CD4-positive, alpha-beta T cell treated with Interleukin-4 for 1 hour (primary cell): Measurements from ENCODE around the gene IGSF3.

ENCODE experiments used
- DNase-seq, 2 donors: peaks; one replicate each; pipeline ENCODE4 v3.0.0-alpha.2; 2020 to 2022

The IGSF3 gene

DNA sequence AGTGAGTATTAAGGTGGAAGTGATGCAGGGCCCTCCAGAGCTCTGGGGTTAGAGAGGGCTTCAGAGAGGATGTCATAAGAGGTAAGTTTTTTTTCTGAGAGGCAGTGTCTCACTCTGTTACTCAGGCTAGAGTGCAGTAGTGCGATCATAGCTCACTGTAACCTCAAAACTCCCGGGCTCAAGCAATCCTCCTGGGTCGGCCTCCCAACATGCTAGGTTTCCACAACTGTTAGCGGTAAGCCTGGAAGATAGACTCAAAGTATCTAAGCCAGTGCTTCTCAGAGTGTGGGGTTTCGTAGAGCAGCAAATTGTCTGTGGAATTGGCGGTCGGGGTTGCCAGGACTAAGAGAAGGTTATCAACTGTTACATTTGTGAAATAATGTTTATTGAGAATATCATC, 18.6 kb upstream of the IGSF3 start:
- DNase-seq = no peak

DNA sequence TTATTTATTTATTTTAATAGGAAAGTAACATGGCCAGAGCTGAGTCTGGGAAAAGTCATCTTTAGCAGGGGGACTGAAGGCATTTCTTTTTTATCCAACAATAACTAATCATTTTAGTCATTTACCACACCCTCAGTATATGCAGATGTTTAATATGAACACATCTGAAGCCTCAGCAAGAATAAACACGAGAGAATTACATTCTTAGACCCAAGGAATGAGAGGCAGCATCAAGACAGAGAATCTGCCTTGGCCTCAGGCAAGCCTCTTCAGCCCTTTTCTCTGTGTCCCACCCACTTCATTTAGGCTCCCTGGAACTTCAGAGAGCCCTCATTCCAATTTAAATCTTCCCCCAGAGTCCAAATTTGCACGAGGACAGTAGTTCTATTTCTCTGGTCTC, 17.0 kb upstream of the IGSF3 start:
- no peak for DNase-seq

DNA sequence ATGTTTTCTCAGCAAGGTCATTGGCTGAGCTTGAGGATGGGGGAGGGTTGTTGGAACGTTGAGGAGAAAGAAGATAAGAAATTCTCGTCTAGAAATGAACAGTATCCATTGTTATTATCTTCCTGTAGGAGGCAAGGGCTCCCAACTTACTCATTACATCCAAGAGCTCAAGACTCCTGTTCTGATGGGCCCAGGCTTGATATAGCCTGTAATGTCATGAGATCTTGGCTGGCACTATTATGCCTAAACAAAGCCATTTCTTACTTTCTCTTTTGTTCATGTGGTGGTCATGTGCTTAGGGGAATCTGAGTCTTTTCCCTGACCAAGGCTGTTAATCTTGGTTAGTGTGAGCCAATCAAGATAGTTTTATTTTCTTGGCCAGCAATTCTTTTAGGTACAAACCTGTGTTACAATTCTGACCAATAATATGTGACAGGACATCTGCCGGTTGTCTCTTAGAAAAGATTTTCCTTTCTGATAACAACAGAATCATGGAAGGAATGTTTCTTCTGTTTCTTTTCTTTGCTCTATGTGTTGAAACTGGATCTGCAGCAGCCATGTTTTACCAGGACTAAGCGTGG, 15.2 kb upstream of the IGSF3 start:
- no peak for DNase-seq

DNA sequence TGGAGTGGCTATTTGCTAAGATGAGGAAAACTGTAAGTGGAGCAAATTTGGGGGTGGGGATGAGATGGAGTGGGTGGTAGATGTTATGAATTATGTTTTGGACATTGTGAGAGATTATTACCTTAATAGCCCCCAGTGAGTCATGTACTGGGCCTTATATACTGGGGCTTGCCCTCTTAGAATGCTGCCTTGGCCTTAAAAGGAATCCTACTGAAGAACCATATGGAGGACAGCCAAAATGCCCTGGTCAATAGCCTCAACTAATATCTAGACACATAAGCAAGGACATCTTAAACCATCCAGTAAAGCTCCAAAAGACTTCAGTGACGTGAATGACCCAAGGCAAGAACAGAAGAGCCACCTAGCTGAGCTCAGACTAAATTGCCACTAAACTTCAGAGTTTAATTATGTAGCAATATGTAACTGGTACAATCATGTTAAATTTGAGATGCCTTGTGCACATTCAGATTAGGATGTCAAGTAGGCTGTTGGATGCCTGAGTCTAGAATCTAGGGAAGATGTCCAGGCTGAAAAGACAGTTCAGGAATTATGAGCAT, 13.9 kb upstream of the IGSF3 start:
- DNase-seq = no peak

DNA sequence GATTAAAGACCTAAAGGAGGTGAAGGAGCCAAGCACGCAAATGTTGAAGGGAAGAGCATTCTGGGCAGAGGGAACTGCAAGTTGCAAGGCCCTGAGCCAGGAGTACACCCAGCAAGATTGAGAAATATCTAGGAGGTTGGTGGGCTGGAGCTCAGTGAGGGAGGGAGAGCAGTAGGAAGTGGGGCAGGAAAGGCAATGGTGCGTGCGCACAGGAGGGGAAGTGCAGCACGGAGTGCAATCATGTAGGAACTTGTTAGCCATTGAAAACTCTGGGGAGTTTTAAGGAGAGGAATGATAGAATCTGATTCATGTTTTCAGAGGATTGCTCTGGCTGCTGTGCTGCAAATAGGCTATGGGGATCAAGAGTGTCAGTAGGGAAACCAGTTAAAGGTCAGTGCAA, 13.2 kb upstream of the IGSF3 start:
- DNase-seq = no peak

DNA sequence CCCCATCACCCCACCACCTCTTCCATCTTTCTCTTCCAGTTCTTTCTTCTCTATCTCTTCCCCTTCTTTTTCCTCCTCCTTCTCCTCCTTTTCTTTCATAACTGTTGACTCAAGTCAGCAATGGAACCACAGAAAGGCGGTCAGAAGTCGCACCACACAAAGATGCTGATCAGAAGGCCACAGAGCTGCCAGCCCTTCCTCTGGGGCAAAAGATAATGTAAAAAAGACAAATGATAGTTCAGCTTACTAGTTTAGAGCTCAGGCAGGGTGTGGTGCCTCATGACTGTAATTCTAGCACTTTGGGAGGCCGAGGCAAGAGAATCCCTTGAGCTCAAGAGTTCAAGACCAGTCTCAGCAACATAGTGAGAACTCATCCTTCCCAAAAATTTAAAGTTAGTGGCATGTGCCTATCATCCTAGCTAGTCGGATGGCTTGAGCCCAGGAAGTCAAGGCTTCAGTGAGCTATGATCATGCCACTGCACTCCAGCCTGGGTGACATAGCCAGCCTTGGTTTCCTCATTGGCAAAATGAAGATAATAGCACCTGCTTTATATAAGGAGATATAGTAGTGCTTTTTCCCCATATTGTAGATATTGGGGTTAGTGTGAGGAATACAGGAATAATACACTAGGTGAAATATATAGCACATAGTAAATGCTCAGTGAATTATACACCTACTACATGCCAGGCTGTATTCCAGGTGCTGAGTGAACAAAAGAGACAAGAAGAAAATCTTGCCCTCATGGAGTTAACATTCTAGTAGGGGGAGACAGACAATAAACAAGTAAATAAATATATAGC, 12.5 kb upstream of the IGSF3 start:
- no peak for DNase-seq

DNA sequence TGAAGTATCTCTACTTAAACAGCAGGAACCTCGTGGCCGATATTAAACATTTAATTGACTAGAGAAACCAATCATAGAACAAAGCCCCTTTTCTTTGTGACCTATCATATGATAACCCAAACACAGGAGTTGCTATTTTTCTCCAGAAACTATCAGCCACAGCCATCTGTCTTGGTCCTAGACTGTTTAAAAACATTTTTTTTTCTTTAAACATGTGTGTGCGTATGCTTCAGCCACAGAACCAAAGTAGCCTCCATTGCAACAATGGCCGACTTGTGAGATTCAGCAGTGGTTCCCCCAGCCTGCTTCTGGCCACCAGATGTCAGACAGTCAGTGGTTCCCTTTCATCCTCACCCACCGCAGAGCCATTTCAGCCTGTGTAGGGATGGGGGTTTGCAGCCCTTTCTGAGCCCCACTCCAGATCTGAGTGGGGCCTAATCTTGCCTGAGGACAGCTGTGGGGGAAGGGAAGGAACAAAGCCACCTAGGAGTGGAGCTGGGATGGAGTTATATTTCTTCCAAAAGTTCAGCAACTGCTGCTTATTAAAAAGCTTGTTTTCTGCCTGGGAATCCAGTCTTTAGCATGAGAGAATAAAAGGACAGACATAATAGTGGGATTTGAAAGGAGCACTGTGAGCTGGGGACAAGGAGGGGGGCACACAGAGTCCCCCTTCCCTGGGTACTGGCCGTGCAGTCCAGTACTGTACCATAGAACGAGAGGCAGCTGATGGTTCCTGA, 11.7 kb upstream of the IGSF3 start:
- DNase-seq = no peak

DNA sequence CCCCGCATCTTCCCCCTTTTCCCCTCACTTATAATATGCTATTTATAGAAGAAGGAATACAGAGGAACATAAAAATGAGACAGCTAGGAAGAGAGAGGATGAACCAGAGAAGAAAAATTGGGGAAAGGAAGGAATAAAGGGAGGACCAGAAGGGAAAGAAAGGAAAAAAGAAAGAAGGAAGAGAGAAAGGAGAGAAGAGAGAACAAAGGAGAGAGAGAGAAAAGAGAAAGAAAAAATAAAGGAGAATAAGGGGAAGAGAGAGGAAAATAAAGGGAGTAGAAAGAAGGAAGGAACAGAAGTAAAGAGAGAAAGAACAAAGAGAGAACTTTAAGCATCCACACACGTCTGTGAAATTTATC, 11.2 kb upstream of the IGSF3 start:
- DNase-seq = no peak

DNA sequence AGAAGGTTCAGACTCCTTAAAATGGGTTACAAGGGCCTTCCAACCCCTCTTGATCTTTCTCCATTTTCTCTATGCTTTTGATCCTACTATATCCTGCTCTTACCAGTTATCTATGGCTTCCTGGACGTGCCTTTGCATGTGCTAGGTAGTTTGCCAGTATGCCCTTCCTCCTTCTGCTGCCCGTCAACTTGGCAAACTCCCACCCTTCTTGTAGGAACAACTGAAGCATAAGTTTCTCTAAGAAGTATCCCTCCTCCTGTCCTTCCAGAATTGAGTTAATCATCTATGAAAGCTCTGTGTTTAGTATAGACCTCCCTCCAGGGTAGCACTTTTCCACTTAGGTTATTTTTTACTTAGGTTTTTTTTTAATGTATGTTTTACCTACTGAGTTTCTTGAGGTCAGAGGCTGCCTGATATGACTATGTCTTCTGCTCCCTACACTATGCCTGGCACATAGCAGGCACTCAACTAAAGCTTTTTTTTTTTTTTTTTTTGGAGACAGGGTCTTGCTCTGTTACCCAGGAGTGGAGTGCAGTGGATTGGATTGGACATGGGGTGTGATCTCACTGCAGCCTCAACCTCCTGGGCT, 10.0 kb upstream of the IGSF3 start:
- DNase-seq = no peak

DNA sequence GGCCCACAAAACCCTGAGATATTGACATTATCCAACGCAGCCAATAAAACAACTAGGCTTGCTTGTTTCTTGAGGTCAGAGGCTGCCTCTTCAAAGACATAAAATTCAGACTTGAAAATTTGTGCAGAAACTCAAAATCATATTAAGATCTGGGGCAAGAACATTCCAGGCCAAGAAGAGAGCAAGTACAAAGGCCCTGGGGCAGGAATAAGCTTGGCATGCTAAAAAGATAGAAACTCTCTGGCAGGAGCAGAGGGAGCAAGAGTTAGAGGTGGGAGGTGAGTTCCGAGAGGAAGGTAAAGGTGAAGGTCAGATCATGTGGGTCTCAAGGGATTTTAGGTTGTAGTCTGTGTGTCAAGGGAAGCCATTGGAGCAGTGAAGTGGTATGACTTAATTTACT, 8.8 kb upstream of the IGSF3 start:
- DNase-seq = no peak

DNA sequence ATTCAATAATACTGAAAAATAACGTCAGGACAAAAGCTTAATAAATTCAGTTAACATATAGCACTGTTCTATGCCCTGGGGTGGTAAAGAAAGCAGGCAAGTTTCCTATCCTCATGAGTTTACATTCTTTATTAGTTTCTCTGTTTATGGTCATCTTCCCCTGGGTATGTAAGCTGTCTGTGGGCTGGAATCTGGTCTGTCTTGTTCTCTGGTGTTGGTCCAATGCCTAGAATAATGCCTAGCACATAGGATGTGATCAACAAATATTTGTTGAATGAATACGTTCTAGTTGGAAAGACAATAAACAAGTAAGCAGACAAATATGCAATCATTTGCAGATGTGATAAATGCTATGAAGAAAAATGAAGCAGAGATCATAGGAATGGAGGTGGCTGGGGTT, 7.2 kb upstream of the IGSF3 start:
- no peak for DNase-seq

DNA sequence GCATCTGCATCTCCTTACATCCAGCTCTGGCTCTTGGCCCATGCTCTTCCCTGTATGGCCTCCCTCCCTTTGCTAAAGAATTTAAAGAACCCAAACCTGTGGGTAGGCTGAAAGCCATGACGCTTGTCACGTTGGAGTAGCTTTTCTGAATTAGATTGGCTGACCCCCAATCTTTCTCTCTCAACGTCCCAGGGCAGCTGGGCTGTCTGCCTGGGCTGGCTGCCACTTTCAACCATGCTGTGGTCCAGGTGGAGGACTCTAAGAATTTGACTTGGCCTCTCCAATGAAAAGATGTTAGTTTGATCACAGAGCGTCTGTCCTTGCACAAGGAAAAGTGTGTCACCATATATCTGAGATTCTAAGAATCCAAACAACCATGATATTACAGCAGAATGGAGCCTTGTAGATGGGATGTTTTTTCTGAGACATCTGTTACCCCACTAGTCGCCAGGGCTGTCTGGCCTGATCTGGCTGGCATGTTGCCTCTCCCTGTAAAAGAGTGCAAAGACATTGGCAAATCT, 6.5 kb upstream of the IGSF3 start:
- no peak for DNase-seq

DNA sequence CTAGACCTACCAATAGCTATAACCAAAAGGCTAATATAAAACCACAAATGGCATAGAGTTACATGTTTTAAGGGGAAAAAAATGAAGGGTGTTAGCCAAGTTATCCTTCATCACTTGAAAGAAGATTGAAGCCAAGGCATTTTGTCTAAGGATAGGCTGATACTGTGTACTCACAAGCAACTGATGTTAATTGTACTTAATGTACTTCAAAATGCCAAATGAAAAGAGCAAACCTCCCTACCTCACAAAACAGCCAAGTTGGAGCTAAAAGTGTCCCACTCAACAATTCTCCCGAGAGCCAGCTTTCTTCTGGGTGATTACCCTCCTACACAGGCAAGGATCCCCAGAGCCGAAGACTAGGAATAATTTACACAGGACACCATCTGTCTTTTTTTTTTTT, 4.4 kb upstream of the IGSF3 start:
- DNase-seq = no peak

DNA sequence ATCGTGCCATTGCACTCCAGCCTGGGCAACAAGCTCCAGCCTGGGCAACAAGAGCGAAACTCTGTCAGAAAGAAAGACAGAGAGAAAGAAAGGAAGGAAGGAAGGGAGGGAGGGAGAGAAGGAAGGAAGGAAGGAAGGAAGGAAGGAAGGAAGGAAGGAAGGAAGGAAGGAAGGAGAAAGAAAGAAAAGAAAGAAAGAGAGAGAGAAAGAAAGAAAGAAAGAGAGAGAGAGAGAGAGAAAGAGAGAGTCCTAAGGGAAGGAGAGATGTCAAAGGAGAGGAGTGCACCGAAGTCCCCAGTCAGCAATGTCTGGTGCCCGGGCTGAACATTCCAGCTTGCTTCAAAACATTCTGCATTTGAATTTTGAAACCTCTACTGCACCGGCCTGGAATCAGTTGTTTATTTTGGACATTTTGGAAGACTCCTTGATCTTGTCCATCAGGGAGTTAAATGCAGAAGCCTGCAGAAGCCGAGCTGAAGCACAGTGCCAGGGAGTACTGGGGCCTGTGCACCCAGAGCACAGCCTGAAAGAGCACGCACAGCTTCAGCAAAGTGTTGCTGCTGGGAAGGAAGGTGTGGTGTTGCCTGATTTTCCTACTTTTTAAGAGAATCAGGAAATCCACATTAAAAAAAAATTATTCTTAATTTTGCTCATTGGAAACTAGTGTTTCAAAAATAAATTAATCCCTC, 3.7 kb upstream of the IGSF3 start:
- DNase-seq = no peak

DNA sequence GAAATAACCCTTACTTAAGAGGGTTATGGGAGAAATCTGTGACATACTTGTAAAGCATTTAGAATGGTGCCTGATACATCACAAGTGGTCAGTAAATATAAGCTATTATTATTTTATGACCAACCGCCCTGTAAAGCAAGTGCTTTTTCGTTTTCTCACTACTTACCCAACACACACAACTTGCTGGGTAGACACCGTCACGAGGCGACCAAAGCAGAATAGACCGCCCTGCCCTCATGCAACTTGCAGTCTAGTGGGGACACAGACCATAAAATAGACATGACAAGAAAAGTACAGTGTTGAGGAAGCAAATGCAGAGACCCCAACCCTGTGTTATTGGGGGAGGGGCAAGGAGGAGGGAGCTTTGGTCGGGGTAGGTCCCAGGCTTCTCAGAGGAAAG, 744 bp upstream of the IGSF3 start:
- no peak for DNase-seq

DNA sequence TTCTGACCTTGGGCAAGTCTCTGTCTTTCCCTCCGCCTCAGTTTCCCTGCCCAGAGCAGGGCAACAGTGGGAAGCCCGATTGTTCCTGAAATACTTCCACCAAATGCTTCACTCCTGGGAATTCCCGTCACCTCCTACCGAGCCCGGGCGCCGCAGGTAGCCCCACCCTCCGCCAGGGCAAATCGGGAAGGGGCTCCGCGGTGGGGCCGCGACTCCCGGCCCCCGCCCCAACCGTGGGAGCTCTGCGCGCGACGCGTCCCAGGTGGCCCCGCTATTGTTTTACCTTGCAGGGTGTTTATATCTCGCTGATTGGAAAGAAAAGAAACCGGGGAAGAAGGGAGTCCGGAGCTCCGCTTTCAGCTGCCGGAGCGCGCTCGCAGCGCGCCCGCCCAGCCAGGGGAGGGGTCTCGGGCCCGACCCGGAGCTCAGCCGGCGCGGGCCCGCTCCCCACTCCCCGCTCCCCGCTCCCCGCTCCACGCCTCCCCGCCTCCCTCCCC, 407 bp downstream of the IGSF3 start:
- DNase-seq = no peak

DNA sequence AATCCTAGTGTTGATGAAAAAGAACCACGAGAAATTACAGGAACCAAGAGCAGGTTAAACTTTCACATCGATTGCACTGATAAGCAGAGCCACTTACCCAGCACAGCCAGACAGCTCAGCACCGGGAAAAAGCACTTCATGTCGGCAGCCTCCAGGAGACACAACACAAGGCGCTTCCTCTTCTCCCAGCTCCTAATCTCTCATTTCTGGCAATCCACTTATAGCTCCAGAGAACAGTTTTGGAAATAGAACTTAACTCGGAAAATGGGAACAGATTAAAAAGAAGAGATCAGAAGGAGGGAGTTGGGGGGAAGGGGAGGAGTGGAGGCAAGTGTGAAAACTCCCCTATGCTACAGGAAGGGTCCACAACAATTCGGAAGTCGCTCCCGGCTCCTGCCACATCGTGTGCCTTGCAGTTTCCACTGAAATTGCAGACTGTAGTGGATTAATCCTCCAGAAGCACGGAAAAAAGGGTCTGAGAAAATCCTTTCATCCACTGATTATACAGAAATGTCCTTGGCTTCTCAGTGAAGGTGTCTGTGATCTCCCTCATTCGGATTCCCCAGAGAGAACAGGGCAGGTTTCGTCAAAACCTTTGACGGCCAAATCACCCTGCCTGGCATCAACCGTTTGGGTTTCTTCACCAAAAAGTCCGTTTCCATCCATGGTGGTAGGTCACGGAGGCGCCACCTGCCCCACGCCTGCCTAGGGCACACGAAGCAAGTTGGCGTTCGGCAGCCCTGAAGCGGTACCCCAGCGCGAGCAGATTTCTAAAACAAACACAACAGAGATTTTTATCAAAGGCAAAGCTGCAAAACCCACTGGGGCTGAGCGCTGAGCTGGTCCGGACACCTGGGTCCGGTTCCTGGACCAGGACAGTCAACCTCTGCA, 1.1 kb downstream of the IGSF3 start:
- DNase-seq = no peak

DNA sequence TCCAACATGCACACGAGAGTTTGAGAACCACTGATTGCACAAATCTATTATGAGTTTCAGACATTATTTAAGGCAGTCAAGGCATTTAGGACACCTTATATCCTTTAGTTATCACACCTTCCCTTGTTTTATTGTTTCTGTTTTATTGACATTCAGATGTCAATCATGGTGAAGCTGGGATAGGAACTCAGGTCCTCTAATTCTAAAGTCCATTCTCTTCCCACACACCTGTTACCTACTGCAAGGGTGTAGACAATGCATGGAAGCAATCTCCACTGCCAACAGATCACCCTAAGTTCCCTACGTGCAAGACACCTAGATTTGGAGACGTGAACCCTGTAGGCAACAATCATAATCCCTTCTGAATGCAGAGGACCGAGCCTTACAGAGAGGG, 2.6 kb downstream of the IGSF3 start:
- no peak for DNase-seq

DNA sequence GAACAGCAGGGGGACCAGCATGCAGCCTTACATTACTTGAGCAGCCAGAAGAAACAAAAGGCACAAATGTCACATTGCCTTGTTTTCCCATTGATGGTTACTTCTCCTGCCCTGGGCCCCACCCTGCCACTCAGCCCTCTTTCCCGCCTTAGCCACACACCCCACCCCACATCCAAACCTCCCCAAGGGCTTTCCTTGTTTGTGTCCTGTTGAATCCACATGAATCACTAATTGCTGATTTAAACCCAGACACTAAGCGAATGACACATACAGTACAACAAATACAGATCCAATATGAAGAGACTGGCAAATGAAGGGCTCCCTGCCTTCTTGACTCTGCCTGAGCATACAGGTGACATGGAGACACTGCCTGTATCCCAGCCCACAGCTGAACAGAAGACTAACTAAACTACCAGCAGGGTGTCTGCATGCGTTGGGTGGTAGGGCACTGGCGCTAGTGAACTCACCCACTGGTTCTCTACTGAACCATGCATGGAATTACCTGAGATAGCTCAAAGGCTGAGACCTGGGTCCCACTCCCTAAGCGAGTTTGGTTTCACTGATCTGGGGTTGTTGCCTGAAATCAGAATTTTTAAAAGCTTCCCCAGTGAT, 3.1 kb downstream of the IGSF3 start:
- DNase-seq = no peak

DNA sequence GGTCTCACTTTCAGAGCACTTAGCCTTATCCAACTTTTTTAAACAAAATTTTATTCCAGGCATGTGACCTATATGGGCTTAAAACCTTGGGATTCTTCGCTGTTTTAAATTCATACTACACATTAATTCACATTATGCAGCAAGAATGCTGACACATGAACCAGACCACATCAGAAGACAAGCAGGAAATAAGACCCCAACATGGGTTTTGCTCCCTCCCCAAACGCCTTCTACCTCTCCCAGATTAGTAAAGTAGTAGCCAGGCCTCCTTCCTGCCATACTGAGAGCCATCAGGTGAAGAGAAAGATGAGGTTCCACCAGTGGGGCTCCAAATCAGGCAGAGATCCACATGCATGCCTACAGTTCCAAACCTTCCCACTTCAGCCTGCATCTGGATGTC, 3.7 kb downstream of the IGSF3 start:
- no peak for DNase-seq

DNA sequence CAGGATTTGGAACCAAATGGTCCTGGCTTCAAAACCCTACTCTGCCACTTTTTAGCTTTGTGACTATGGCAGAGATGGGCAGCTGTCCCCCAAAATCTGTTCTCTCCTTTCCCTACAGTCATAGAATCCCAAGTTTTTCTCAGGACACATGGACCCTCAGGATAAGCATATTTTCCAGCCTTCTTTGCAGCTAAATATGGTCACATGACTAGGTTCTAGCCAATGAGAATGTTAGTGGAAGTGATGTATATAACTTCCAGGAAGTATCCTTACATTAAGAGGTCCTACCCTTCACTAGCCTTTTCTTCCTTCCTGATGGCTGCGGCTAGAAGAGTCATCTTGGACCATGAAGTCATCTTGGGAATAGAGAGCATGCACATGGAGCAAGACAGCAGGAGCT, 5.9 kb downstream of the IGSF3 start:
- DNase-seq = no peak
